Small intestine (tissue), 7 donors: ENCODE measurements around the gene GGN. TPM values are rescaled to one million over a fixed set of nuclear protein-coding genes. Genes with fewer than 3 reads are reported as not detected.
"Not testable (repeated sequence)": the region's sequence is repeated elsewhere in the genome, so short reads cannot be mapped to it uniquely, and the experiment has no call there.

Experiments used
- DNase-seq, 2 donors: peaks; one replicate each; pipeline versions ENCODE4 v3.0.0 to v3.0.0-alpha.2; 2013
- FAIRE-seq: peaks from 2 replicates; lab custom pipeline; 2012; peaks lifted over from hg19 to GRCh38; lab: Jason Lieb, UNC
- H3K27ac ChIP-seq, 3 donors: one replicate each; pipeline ENCODE4 v1.5.1; 2013; ENCODE audit warnings: low read length in 2 of 3, mild to moderate bottlenecking in 2 of 3, control low read depth in 1 of 3, inconsistent platforms in 1 of 3, low read depth in 1 of 3, moderate library complexity in 1 of 3
- H3K27me3 ChIP-seq, 3 donors: one replicate each; pipeline ENCODE4 v1.6.1; 2013; ENCODE audit warnings: low read length in 3 of 3, inconsistent platforms in 1 of 3; ENCODE audit not compliant: control insufficient read depth in 3 of 3, insufficient read depth in 3 of 3
- H3K36me3 ChIP-seq, 3 donors: one replicate each; pipeline ENCODE4 v1.6.1; 2013; ENCODE audit warnings: low read length in 3 of 3, inconsistent platforms in 1 of 3, low read depth in 1 of 3, mild to moderate bottlenecking in 1 of 3, moderate library complexity in 1 of 3; ENCODE audit not compliant: control insufficient read depth in 3 of 3, insufficient read depth in 2 of 3
- H3K4me1 ChIP-seq, 3 donors: one replicate each; pipeline ENCODE4 v1.6.1; 2013; ENCODE audit warnings: low read length in 2 of 3, inconsistent platforms in 1 of 3, low read depth in 1 of 3, mild to moderate bottlenecking in 1 of 3, moderate library complexity in 1 of 3; ENCODE audit not compliant: control insufficient read depth in 3 of 3, insufficient read depth in 2 of 3
- H3K4me3 ChIP-seq, 3 donors: one replicate each; pipeline ENCODE4 v1.5.1; 2013; ENCODE audit warnings: low read length in 3 of 3, control low read depth in 1 of 3, inconsistent platforms in 1 of 3, low read depth in 1 of 3, mild to moderate bottlenecking in 1 of 3, moderate library complexity in 1 of 3
- H3K9me3 ChIP-seq, 2 donors: one replicate each; pipeline ENCODE4 v1.6.1; 2013; ENCODE audit warnings: low read depth in 1 of 2, low read length in 1 of 2; ENCODE audit not compliant: control insufficient read depth in 2 of 2, insufficient read depth in 1 of 2
- WGBS, 3 donors: extraction: QIAGEN DNeasy Blood & Tissue Kit; methylation state at CpG; one replicate each; pipeline ENCODE4 v1.1.7; 2013; 5-methylcytosine and 5-hydroxymethylcytosine counted together
- polyA plus RNA-seq, 4 donors: library from polyadenylated mRNA; stranded (reverse) in 3 of 4; unstranded in 1 of 4; fragments of 200-250 nt in 3 of 4; fragments of 120-200 nt in 1 of 4; gene quantifications; one replicate each; pipeline versions ENCODE4 v1.2.1 to v1.2.3, GENCODE V29; 2013
- donor health status: healthy with polysubstance abuse.
- donor health status: control.
- donor health status: control.
- donor health status: Bipolar disorder and iron deficiency.
- donor health status: healthy.

GGN gene
- polyA plus RNA-seq, 4 donors, result 1.7 to 16.1 (median 8.2) TPM

DNA sequence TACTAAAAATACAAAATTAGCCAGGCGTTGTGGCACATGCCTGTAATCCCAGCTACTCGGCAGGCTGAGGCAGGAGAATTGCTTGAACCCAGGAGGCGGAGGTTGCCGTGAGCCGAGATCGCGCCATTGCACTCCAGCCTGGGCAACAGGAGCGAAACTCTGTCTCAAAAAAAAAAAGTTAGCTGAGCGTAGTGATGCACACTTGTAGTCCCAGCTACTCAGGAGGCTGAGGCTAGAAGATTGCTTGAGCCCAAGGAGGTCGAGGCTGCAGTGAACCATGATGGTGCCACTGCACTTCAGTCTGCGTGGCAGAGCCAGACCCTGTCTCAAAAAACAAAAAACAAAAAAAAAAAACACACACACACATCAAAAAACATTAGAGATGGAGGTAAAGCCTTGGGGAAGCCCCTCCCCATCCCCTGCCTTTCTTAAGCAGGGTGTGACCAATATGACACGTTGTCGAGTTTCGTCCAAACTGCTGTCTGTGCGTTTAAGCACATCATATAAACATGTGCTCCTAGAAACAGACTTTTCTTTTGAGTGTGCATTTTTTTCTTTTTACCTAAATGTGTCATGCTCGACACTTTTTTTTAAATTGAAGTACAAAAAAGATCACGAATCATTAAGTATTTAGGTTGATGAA is 39.3 kb upstream of the GGN start:
- not testable (repeated sequence) for H3K4me1 ChIP-seq, H3K36me3 ChIP-seq, H3K27ac ChIP-seq, FAIRE-seq, H3K4me3 ChIP-seq, DNase-seq, H3K9me3 ChIP-seq
- WGBS, 3 donors, result 58 to 63% (median 60%) methylated on average over 11 to 17 of the region's 17 CpGs
- peaks cover 0 to 18% (median 0%) of the 10 kb centered on the region in 3 donors for H3K27me3 ChIP-seq

- Histone ChIP-seq H3K4me3 (no peak within 1 kb of the TSS), H3K4me1 (no peaks in the 10 kb centered on the region), H3K27ac (no peak within 1 kb of the TSS), H3K36me3 (no peaks in the 10 kb centered on the region), H3K27me3 (peaks cover 0 to 20% (median 0%) of the 10 kb centered on the region in 3 donors), H3K9me3 (no peaks in the 10 kb centered on the region)
- no peak for DNase-seq
- no peak for FAIRE-seq
- 25 to 43% (median 36%) methylated on average over 20 of the region's 20 CpGs for WGBS, 3 donors
These were observed 38.1 kb upstream of the GGN start, which contains the start of gene RASGRP4 for GRCh38 chr19:38425810-38426466. Gene RASGRP4 (minus strand): TSS chr19:38426219. CDS start chr19:38426091, 128 bp downstream.

DNA sequence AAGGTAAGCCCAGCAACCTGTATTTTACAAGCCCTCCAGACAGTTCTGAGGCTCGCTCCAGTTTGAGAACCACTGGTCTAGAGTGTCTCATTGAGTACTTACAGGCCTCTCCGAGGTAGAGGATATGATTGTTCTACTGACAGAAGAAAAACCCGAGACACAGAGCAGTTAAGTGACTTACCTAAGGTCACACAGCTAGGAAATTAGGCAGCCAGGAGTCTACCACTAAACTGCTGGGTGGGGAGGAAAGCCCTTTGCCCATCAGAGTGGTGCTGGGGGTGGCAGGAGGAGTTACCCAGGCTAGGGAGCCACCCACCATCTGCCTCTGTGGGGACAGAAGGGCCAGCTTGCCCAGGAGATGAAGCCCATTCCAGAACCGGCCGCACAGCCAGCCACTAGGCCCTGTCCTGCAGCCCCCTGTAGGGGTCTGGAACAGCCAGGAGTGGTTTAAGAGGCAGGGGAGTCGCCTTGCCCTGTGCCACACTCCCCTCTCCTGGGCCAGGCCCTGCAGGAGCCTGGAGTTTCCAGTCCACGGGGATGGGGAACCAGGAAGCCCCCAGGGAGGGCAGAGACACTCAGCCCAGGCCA is 37.5 kb upstream of the GGN start:
- H3K4me3 ChIP-seq, result no peak overlapping the region
- no peak for DNase-seq
- no peaks in the 10 kb centered on the region for H3K9me3 ChIP-seq
- no peaks in the 10 kb centered on the region for H3K36me3 ChIP-seq
- H3K27ac ChIP-seq, result no peak overlapping the region
- peaks cover 0 to 18% (median 0%) of the 10 kb centered on the region in 3 donors for H3K27me3 ChIP-seq
- H3K4me1 ChIP-seq, result no peaks in the 10 kb centered on the region
- WGBS, 3 donors, result 71 to 77% (median 75%) methylated on average over 7 of the region's 7 CpGs
- no peak for FAIRE-seq

DNA sequence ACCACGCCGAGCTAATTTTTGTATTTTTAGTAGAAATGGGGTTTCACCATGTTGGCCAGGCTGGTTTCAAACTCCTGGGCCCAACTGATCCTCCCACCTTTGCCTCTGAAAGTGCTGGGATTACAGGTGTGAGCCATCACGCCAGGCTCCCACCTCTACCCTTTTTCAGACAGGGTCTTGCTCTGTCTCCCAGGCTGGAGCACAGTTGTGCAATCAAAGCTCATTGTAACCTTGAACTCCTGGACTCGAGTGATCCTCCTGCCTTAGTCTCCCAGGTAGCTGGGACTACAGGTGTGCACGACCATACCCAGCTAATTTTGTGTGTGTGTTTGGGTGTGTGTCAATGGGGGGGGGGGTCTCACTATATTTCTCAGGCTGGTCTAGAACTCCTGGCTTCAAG is 36.4 kb upstream of the GGN start:
- Histone ChIP-seq H3K27me3 (peaks cover 0 to 18% (median 0%) of the 10 kb centered on the region in 3 donors), H3K4me1 (no peaks in the 10 kb centered on the region), H3K36me3 (no peaks in the 10 kb centered on the region), H3K9me3 (no peaks in the 10 kb centered on the region), H3K4me3 (no peak overlapping the region), H3K27ac (no peak overlapping the region)
- 42 to 80% (median 54%) methylated on average over 3 to 5 of the region's 5 CpGs for WGBS, 3 donors
- no peak for FAIRE-seq
- DNase-seq, result no peak

GRCh38 chr19:38422438-38422837 is 34.6 kb upstream of the GGN start:
- no peak for FAIRE-seq
- 59 to 80% (median 78%) methylated on average over 7 of the region's 7 CpGs for WGBS, 3 donors
- H3K4me3 ChIP-seq, result no peak overlapping the region
- no peaks in the 10 kb centered on the region for H3K9me3 ChIP-seq
- no peak for DNase-seq
- H3K4me1 ChIP-seq, result peaks cover 0 to 11% (median 3%) of the 10 kb centered on the region in 3 donors
- peaks cover 0 to 14% (median 0%) of the 10 kb centered on the region in 3 donors for H3K27me3 ChIP-seq
- H3K27ac ChIP-seq, result no peak overlapping the region
- no peaks in the 10 kb centered on the region for H3K36me3 ChIP-seq

DNA sequence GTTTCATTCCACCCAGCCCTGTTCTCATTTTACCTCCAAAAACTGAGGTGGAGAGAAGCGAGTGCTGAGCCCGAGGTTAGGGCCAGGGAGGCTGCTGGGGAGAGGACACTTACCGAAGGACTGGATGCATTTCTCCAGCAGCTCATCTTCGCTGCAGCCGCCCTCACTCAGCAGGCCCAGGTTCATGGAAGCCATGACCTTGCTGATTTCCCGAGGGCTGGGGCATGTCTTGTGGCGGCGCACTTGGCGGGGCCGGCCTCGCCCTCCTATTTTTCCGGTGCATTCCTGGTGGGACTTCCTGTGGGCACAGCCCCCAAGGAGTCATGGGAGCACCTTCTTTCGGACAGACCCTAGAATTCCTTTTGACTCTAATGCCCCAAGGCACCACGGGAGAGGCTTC is 34.0 kb upstream of the GGN start:
- Histone ChIP-seq H3K4me1 (peaks cover 0 to 11% (median 3%) of the 10 kb centered on the region in 3 donors), H3K27ac (no peak overlapping the region), H3K9me3 (no peaks in the 10 kb centered on the region), H3K36me3 (no peaks in the 10 kb centered on the region), H3K4me3 (no peak overlapping the region), H3K27me3 (peaks cover 0 to 14% (median 0%) of the 10 kb centered on the region in 3 donors)
- FAIRE-seq, result no peak
- DNase-seq, result no peak
- 74 to 81% (median 77%) methylated on average over 14 of the region's 14 CpGs for WGBS, 3 donors

- Histone ChIP-seq H3K27me3 (peaks cover 0 to 12% (median 0%) of the 10 kb centered on the region in 3 donors), H3K9me3 (no peaks in the 10 kb centered on the region), H3K36me3 (no peaks in the 10 kb centered on the region), H3K4me3 (no peak overlapping the region), H3K4me1 (peaks cover 0 to 11% (median 3%) of the 10 kb centered on the region in 3 donors), H3K27ac (no peak overlapping the region)
- no peak for DNase-seq
- 59 to 85% (median 73%) methylated on average over 9 of the region's 9 CpGs for WGBS, 3 donors
- FAIRE-seq, result no peak
These were observed 33.1 kb upstream of the GGN start for GRCh38 chr19:38420935-38421334.
